ENCODE results near the gene WWOX. TPM values are rescaled to one million over a fixed set of nuclear protein-coding genes. Genes with fewer than 3 reads are reported as not detected.

Gene WWOX
- total RNA-seq, 4 donors from 2014 or later: 135 to 209 (median 159) TPM

DNA sequence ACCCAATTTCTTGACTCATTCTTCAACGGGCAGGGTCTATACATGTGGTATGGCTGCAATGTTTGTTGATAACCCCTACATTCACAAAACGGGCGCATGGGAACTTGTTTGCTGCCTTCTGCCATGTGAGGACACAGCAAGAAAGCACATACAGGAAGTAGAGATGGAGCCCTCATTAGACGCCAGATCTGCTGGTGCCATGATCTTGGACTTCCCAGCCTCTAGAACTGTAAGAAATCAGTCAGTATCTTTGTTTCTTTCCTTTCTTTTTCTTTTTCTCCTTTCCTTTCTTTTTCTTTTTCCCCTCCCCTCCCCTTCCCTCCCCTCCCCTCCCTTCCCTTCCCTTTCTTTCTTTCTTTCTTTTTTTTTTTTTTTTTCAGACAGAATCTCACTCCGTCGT is 165.2 kb downstream of the WWOX start:
- no peak for TF ChIP-seq POLR2A (IDR thresholded peaks at IDR 0.05)
- no peaks in the 10 kb centered on the region for H3K4me1 ChIP-seq
- no peak overlapping the region for H3K27ac ChIP-seq
- no peak for DNase-seq
- 98% methylated on average over 6 of the region's 6 CpGs for WGBS, 2 donors
- intact Hi-C loops (cut with DNase I): no loop called here
- H3K4me3 ChIP-seq (replicated peaks in 1 of 3): no peak overlapping the region
- H3K9me3 ChIP-seq: no peaks in the 10 kb centered on the region
- H3K36me3 ChIP-seq: no peaks in the 10 kb centered on the region
- H3K27me3 ChIP-seq: no peaks in the 10 kb centered on the region

DNA sequence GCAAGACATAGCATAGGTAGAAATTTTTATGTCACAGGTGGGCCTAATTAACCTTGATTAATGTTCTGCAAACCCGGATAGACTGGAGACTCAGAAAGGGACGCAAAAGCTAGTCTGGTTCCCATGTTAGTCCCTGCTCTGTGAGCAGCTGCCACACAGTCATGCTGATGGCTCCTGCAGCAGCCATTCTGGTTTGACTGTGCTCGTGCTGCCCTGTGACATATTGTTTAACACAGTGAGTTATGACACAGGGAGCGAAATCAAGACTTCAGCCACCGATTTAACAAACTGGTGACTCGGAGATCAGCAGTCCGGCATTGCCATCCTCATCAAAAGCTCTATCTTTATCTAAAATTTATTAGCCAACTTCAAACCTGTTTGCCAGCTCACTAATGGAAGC is 169.8 kb downstream of the WWOX start:
- no peaks in the 10 kb centered on the region for H3K27me3 ChIP-seq
- H3K4me3 ChIP-seq (replicated peaks in 1 of 3): no peak overlapping the region
- H3K9me3 ChIP-seq: no peaks in the 10 kb centered on the region
- WGBS, 2 donors: 96% methylated on average over 7 of the region's 7 CpGs
- intact Hi-C loops (cut with DNase I): no loop called here
- no peak for DNase-seq
- no peaks in the 10 kb centered on the region for H3K4me1 ChIP-seq
- no peaks in the 10 kb centered on the region for H3K36me3 ChIP-seq
- H3K27ac ChIP-seq: no peak overlapping the region
- TF ChIP-seq, protein P1, sequence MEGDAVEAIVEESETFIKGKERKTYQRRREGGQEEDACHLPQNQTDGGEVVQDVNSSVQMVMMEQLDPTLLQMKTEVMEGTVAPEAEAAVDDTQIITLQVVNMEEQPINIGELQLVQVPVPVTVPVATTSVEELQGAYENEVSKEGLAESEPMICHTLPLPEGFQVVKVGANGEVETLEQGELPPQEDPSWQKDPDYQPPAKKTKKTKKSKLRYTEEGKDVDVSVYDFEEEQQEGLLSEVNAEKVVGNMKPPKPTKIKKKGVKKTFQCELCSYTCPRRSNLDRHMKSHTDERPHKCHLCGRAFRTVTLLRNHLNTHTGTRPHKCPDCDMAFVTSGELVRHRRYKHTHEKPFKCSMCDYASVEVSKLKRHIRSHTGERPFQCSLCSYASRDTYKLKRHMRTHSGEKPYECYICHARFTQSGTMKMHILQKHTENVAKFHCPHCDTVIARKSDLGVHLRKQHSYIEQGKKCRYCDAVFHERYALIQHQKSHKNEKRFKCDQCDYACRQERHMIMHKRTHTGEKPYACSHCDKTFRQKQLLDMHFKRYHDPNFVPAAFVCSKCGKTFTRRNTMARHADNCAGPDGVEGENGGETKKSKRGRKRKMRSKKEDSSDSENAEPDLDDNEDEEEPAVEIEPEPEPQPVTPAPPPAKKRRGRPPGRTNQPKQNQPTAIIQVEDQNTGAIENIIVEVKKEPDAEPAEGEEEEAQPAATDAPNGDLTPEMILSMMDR (IDR thresholded peaks at IDR 0.05): no peak
- TF ChIP-seq POLR2A (IDR thresholded peaks at IDR 0.05): no peak

DNA sequence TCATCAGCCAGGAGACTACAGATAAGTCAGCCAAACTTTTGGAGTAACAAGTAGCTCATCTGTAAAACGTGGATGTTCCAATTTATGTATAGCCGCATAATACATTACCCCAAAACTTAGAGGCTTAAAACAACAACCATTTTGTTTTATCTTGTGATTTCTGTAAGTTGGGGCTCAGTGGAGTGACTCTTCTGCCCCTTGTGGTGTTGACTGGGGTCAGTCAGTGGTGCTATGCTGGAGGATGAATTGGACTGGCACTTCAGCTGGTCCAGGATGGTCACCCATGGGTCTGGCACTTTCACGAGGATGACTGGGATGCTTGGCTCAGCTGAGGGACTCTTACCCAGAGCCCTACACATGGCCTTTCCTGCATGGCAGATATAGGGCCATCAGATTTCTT is 172.5 kb downstream of the WWOX start:
- Histone ChIP-seq H3K4me1 (no peaks in the 10 kb centered on the region), H3K27me3 (no peaks in the 10 kb centered on the region), H3K4me3 (replicated peaks in 1 of 3) (no peak overlapping the region), H3K9me3 (no peaks in the 10 kb centered on the region), H3K36me3 (no peaks in the 10 kb centered on the region), H3K27ac (no peak overlapping the region)
- no peak for TF ChIP-seq POLR2A (IDR thresholded peaks at IDR 0.05)
- TF ChIP-seq, protein P1 (IDR thresholded peaks at IDR 0.05): no peak
- no peak for DNase-seq
- WGBS, 2 donors: 93 to 97% methylated on average over 3 of the region's 3 CpGs
- intact Hi-C loops (cut with DNase I): no loop called here

DNA sequence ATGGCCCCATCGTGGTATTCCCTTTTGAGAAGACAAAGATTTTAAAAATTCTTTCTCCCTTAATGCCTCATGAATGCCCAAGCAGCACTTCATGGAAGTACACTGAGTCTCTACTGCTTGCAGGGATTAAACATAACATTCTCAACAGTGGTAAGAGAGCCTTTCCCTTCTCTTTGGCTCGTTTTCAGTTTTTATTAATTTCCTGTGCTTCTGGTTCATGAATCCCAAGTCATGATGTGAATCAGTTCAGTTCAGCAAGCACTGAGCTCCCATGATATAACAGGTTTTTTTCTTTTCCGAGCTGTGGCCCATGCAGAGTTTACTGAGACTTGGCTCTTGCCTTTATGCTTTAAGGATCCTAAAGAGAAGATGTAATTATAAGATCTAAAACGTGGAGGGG is 175.3 kb downstream of the WWOX start:
- Histone ChIP-seq H3K4me3 (replicated peaks in 1 of 3) (no peak overlapping the region), H3K27me3 (no peaks in the 10 kb centered on the region), H3K27ac (no peak overlapping the region), H3K4me1 (no peaks in the 10 kb centered on the region), H3K9me3 (no peaks in the 10 kb centered on the region), H3K36me3 (no peaks in the 10 kb centered on the region)
- no peak for DNase-seq
- TF ChIP-seq POLR2A (IDR thresholded peaks at IDR 0.05): no peak
- TF ChIP-seq, protein P1 (IDR thresholded peaks at IDR 0.05): no peak
- intact Hi-C loops (cut with DNase I): no loop called here
- WGBS, 2 donors: 68 to 79% methylated on average over 4 of the region's 4 CpGs

DNA sequence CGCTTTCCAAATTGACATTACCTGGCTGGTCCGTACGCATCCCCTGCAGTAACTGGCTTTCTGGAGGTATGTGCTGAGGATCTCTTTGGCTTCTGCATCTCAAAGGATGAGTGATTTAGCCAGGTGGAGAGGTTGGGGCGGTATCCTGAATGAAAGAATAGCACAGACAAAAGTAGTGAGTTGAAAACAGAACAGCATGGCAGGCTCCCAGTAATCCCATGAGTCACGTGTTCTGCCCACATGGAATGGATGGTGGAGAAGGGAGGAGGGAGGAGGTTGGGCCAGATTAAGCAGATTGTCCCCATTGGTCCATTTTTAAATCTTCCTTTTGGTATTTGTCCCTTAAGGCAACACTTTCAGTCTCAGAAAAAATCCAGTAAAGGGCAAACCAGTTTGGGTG is 176.0 kb downstream of the WWOX start:
- DNase-seq: no peak
- Histone ChIP-seq H3K36me3 (no peaks in the 10 kb centered on the region), H3K27ac (no peak overlapping the region), H3K4me1 (no peaks in the 10 kb centered on the region), H3K4me3 (replicated peaks in 1 of 3) (no peak overlapping the region), H3K9me3 (no peaks in the 10 kb centered on the region), H3K27me3 (no peaks in the 10 kb centered on the region)
- no peak for TF ChIP-seq POLR2A (IDR thresholded peaks at IDR 0.05)
- TF ChIP-seq, protein P1 (IDR thresholded peaks at IDR 0.05): no peak
- intact Hi-C loops (cut with DNase I): no loop called here
- 97% methylated on average over 5 of the region's 5 CpGs for WGBS, 2 donors

Measured in thyroid gland (tissue), 4 donors.